Measurements from ENCODE around the gene METTL4.

The METTL4 gene

GRCh38 chr18:2504642-2505041, 66.7 kb downstream of the METTL4 start:
- TF ChIP-seq EZH2 (optimal IDR thresholded peaks at IDR 0.05; ENCODE audit: low read depth, low read length) (no peak), CTCF (IDR thresholded peaks at IDR 0.05; ENCODE audit: low read length) (no peak), EZH2phosphoT487 (IDR thresholded peaks at IDR 0.05; ENCODE audit: low read length) (no peak)
- H3K4me2 ChIP-seq (ENCODE audit: low read depth, low read length) = no peak overlapping the region
- H3K4me1 ChIP-seq (ENCODE audit: low read length) = no peaks in the 10 kb centered on the region
- DNase-seq = no peak
- no peaks in the 10 kb centered on the region for H3K27me3 ChIP-seq (replicated peaks; ENCODE audit: insufficient read depth, low read length)
- H3K9me3 ChIP-seq (replicated peaks; ENCODE audit: insufficient read depth, low read length) = no peaks in the 10 kb centered on the region
- no peaks in the 10 kb centered on the region for H3F3A ChIP-seq (ENCODE audit: insufficient read depth, low read length)
- no peaks in the 10 kb centered on the region for H3K9me2 ChIP-seq (replicated peaks; ENCODE audit: insufficient read depth, low read length)
- H2AFZ ChIP-seq (ENCODE audit: low read length) = no peak overlapping the region
- no peak overlapping the region for H3K9ac ChIP-seq (ENCODE audit: low read length)
- H3K27ac ChIP-seq (ENCODE audit: low read length) = no peak overlapping the region
- no peaks in the 10 kb centered on the region for H3K36me3 ChIP-seq (replicated peaks; ENCODE audit: insufficient read depth, low read length)
- no peak overlapping the region for H3K4me3 ChIP-seq (ENCODE audit: low read length)
- H3K79me2 ChIP-seq (ENCODE audit: low read length) = no peaks in the 10 kb centered on the region
- no peaks in the 10 kb centered on the region for H4K20me1 ChIP-seq (ENCODE audit: insufficient read depth, low read length)

GRCh38 chr18:2502880-2503279, 68.4 kb downstream of the METTL4 start:
- no peak overlapping the region for H3K27ac ChIP-seq (ENCODE audit: low read length)

GRCh38 chr18:2502394-2502793, 68.9 kb downstream of the METTL4 start:
- Histone ChIP-seq H3K9me3 (replicated peaks; ENCODE audit: insufficient read depth, low read length) (no peaks in the 10 kb centered on the region), H3K4me1 (ENCODE audit: low read length) (no peaks in the 10 kb centered on the region), H3K27me3 (replicated peaks; ENCODE audit: insufficient read depth, low read length) (no peaks in the 10 kb centered on the region), H3K79me2 (ENCODE audit: low read length) (no peaks in the 10 kb centered on the region), H3K27ac (ENCODE audit: low read length) (no peak overlapping the region), H3F3A (ENCODE audit: insufficient read depth, low read length) (no peaks in the 10 kb centered on the region), H3K4me2 (ENCODE audit: low read depth, low read length) (no peak overlapping the region), H2AFZ (ENCODE audit: low read length) (no peak overlapping the region), H3K9me2 (replicated peaks; ENCODE audit: insufficient read depth, low read length) (no peaks in the 10 kb centered on the region), H3K36me3 (replicated peaks; ENCODE audit: insufficient read depth, low read length) (no peaks in the 10 kb centered on the region), H4K20me1 (ENCODE audit: insufficient read depth, low read length) (no peaks in the 10 kb centered on the region), H3K9ac (ENCODE audit: low read length) (no peak overlapping the region), H3K4me3 (ENCODE audit: low read length) (no peak overlapping the region)
- DNase-seq = no peak
- no peak for TF ChIP-seq EZH2 (optimal IDR thresholded peaks at IDR 0.05; ENCODE audit: low read depth, low read length)
- TF ChIP-seq CTCF (IDR thresholded peaks at IDR 0.05; ENCODE audit: low read length) = no peak
- TF ChIP-seq EZH2phosphoT487 (IDR thresholded peaks at IDR 0.05; ENCODE audit: low read length) = no peak

More at GRCh38 chr18:2502880-2503279, 68.4 kb downstream of the METTL4 start:
- no peak for TF ChIP-seq EZH2phosphoT487 (IDR thresholded peaks at IDR 0.05; ENCODE audit: low read length)
- TF ChIP-seq EZH2 (optimal IDR thresholded peaks at IDR 0.05; ENCODE audit: low read depth, low read length) = no peak
- TF ChIP-seq CTCF (IDR thresholded peaks at IDR 0.05; ENCODE audit: low read length) = no peak
- Histone ChIP-seq H3F3A (ENCODE audit: insufficient read depth, low read length) (no peaks in the 10 kb centered on the region), H3K27me3 (replicated peaks; ENCODE audit: insufficient read depth, low read length) (no peaks in the 10 kb centered on the region), H3K4me2 (ENCODE audit: low read depth, low read length) (no peak overlapping the region), H2AFZ (ENCODE audit: low read length) (no peak overlapping the region), H3K4me3 (ENCODE audit: low read length) (no peak overlapping the region), H3K9me2 (replicated peaks; ENCODE audit: insufficient read depth, low read length) (no peaks in the 10 kb centered on the region), H3K36me3 (replicated peaks; ENCODE audit: insufficient read depth, low read length) (no peaks in the 10 kb centered on the region), H4K20me1 (ENCODE audit: insufficient read depth, low read length) (no peaks in the 10 kb centered on the region), H3K9ac (ENCODE audit: low read length) (no peak overlapping the region), H3K9me3 (replicated peaks; ENCODE audit: insufficient read depth, low read length) (no peaks in the 10 kb centered on the region), H3K79me2 (ENCODE audit: low read length) (no peaks in the 10 kb centered on the region), H3K4me1 (ENCODE audit: low read length) (no peaks in the 10 kb centered on the region)
- no peak for DNase-seq
